ENCODE measurements around the gene GPR171.

GRCh38 chr3:151216641-151217607, 13.9 kb upstream of the GPR171 start:
- TF ChIP-seq POLR2A (IDR thresholded peaks at IDR 0.05), result no peak
- TF ChIP-seq CTCF (IDR thresholded peaks at IDR 0.05), result no peak
